ENCODE data around the gene PPP2R5B.

The PPP2R5B gene

DNA sequence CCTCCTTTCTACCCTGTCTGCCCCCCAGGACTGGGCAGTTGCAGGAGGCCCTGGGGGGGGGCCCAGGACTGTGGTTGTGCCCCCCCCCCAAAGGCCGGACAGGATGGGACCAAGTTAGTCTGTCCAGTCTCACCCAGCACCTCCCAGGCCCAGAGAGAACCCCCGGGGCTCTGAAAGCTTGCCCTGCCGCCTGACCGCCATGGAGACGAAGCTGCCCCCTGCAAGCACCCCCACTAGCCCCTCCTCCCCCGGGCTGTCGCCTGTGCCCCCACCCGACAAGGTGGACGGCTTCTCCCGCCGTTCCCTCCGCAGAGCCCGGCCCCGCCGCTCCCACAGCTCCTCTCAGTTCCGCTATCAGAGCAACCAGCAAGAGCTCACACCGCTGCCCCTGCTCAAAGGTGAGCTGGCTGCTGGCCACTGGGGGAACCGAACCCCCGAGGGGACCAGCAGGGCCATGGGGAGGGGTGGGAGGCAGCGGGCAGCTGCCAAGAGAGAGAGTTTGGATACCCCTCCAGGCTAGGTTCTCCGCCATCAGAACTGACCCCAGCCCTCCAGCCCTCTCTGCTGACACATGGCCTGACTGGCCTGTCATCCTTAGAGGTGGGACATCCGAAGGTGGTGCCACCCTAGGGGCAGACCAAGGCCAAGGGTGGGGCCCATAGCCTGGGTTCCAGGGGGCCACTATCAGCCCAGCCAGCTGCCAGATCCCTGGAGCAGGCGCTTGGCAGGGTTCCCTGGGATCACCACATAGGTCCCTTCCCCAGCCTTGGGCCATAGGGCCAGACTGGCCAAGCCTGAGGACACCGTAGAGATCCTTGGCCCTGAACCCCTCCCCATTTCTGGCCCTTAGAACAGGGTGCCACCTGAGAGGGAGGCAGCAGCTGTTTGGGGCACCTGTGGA is 1.3 kb downstream of the PPP2R5B start:
- no peak for FAIRE-seq
- DNase-seq (ENCODE audit: extremely low spot score, insufficient read length, low read depth) = no peak

DNA sequence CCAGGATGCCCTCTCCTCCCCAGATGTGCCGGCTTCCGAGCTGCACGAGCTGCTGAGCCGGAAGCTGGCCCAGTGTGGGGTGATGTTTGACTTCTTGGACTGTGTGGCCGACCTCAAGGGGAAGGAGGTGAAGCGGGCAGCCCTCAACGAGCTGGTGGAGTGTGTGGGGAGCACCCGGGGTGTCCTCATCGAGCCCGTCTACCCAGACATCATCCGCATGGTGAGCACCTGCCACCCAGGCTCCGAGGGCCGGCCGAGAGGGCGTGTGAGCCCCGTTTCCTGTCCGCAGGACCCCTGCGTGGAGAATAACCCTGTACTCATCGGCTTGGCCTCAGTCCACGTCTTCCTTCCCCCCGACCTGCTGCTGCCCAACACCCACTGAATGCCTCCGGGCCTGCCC is 2.2 kb downstream of the PPP2R5B start:
- FAIRE-seq (no peak), DNase-seq (ENCODE audit: extremely low spot score, insufficient read length, low read depth) (no peak)

DNA sequence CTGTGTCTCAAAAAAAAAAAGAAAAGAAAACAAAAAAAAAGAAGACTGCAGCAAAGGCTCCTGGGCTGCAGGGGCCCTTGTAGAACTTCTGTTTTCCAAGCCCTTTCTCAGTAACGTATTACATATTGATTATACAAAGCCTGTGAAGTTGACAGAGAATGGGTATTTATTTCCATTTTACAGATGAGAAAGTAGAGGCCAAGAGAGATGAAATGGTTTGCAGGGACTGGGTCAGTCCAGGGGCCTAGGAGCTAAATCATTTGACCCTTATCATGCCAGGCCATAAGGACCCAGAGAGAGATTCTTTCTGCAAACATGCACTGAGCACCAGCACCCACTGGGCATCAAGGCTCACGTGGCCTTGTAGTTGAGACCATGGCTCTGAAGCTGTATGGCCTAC is 4.5 kb downstream of the PPP2R5B start:
- DNase-seq (ENCODE audit: extremely low spot score, insufficient read length, low read depth) = no peak
- FAIRE-seq = no peak

DNA sequence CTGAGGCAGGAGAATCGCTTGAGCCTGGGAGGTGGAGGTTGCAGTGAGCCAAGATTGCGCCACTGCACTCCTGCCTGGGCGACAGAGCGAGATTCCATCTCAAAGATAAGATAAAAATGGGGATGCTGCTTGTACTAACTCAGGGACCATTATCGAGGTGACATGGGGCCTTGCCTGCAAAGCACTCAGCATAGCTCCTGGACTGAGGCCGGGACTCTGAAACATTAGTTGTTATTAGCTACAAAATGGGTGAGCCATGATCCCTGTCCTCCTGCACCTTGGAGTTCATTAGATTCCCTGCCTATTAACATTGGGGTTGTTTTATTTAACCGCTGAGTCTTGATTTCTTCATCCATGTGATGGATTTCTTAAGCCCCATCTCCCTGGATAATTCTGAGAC is 5.1 kb downstream of the PPP2R5B start:
- FAIRE-seq (no peak), DNase-seq (ENCODE audit: extremely low spot score, insufficient read length, low read depth) (no peak)

DNA sequence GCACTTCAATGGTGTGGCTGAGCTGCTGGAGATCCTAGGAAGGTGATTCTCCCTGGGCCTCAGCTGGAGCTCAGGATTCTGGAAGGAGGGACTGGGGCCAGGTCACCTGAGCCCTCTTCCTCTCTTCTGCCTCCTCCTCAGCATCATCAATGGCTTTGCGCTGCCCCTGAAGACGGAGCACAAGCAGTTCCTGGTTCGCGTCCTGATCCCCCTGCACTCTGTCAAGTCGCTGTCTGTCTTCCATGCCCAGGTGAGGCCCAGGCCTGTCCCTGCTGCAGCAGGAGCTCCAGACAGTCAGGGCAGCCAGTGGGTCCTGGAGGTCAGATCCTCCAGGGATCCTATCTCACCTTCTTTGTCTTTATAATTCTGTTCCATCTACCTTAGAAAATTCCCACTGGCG is 5.9 kb downstream of the PPP2R5B start:
- FAIRE-seq (no peak), DNase-seq (ENCODE audit: extremely low spot score, insufficient read length, low read depth) (no peak)

DNA sequence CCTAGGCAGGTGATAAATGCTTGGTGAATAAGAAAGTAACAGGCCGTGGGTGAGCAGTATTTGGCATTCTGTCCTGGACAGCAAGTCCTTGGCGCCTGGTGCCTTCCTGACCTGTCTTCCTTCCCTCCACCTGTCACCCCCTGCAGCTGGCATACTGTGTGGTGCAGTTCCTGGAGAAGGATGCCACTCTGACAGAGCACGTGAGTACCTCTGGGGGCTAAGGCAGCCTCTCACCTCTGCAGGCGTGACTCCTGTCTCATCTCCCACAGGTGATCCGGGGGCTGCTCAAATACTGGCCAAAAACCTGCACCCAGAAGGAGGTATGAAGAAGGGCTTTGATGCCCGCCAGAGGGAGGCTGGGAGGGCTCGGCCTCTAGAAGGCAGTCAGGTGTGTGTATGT is 6.8 kb downstream of the PPP2R5B start:
- no peak for FAIRE-seq

DNA sequence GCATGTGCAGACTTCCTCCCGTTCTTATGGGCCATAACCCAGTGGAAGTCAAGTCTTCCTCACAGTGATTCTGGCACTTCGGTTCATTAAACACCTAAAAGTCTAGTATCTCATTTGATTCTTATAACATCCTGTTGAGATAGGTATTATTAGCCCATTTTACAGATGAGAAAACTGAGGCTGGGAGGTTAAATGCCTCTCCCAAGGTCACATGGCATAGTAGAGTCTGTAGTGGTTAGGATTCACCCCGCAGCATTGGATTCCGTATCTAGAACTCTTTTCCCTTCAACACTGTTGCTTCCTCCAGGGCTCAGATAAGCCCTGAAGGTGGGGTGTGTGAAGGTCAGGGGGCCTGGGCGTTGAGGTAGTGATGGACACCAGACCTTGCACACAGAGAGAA is 7.8 kb downstream of the PPP2R5B start:
- no peak for DNase-seq (ENCODE audit: extremely low spot score, insufficient read length, low read depth)
- no peak for FAIRE-seq

More for the DNA sequence above, 6.8 kb downstream of the PPP2R5B start:
- no peak for DNase-seq (ENCODE audit: extremely low spot score, insufficient read length, low read depth)

DNA sequence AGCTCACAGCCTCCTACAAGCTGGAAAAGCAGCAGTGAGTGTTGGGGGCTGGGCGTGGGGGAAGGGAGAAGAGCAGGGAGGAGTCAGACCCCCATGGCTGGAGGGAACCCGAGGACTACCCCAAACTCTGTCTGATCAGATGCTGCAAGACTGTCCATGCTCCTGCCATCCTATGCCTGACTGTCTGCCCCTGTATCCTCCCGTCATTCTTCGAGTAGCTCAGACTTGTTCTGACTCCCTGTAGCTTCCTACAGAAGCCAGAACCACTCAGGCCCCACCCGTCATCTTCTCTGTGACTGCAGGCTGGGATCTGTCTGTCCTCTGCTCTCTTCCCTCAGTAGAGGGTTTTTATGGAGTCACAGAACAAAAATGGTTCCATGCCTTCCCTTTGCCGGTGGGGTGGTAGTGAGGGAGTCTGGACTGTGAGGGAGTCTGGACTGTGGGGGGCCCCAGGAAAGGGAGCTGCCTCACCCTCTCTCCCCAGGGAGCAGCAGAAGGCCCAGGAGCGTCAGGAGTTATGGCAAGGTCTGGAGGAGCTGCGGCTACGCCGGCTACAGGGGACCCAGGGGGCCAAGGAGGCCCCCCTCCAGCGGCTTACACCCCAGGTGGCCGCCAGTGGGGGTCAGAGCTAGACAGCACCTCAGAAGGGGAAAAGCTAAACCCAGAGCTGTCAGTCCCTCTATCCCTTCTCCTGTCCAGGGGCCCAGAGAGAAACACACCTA is 8.9 kb downstream of the PPP2R5B start:
- FAIRE-seq (no peak), DNase-seq (ENCODE audit: extremely low spot score, insufficient read length, low read depth) (no peak)

DNA sequence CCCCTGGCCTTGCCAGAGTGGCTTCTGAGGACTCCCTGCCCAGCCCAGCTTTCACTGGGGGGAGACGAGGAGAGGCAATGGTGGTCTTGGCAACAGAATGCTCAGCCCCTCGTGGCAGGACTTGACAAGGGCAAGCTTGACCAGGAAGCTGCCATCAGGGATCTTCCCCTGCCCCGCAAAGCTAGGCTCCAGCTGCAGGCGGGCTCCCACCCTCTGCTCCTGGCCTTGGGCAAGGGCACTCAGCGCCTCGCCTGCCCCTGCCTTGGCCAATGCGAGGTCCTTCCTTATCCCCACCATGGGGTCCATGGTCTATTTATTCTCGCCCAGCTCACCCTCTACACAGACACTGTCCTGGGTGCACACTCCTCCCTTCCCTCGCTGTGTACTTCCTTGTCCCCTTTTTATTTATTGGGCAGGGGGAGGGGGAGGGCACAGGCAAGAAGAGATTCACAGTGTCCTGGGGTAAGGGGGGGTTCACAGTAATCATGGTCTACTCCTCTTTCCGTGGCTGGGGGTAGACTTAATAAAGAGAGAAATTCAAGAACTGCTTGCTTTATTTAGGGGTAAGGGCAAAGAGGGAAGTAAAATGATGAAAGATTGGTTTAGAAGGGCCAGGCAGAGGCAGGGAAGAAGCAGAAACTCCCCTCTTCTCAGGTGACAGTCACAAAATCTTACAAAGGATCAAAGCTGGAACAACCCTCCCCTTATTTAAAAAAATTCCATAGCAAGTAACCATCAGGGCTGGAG is 9.6 kb downstream of the PPP2R5B start:
- FAIRE-seq (no peak), DNase-seq (ENCODE audit: extremely low spot score, insufficient read length, low read depth) (no peak)

DNA sequence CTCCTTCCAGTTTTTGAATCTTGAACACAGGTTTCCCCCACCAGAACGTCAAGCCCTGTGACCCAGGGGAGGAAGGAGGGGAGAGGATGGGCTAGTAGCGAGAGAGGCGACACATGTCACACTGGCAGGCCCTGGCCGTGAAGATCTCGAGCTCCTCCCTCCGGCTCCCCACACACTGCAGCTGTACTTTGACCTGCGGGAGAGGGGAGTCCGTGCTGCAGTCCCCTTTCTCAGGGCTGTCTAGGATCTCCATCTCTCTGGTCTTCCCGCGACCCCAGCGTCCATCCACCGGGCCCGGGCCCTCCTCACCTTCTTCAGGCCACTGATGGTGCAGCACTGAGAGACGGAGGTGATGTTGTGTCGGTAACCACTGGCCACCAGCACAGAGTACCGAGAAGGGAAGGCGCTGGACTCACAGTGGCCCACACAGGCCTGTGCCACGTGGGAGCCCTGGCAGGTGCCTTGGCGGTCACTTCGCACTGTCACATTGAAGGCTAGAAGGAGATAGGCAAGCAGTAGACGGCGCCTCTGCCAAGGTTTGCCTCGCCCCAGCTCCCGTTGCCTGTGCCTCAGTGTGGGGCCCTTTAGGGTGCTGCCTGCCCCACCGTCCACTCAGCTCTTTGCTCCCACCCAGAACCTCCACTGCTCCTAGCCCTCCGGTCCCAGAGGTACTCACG is 10.3 kb downstream of the PPP2R5B start:
- FAIRE-seq = no peak
- no peak for DNase-seq (ENCODE audit: extremely low spot score, insufficient read length, low read depth)

DNA sequence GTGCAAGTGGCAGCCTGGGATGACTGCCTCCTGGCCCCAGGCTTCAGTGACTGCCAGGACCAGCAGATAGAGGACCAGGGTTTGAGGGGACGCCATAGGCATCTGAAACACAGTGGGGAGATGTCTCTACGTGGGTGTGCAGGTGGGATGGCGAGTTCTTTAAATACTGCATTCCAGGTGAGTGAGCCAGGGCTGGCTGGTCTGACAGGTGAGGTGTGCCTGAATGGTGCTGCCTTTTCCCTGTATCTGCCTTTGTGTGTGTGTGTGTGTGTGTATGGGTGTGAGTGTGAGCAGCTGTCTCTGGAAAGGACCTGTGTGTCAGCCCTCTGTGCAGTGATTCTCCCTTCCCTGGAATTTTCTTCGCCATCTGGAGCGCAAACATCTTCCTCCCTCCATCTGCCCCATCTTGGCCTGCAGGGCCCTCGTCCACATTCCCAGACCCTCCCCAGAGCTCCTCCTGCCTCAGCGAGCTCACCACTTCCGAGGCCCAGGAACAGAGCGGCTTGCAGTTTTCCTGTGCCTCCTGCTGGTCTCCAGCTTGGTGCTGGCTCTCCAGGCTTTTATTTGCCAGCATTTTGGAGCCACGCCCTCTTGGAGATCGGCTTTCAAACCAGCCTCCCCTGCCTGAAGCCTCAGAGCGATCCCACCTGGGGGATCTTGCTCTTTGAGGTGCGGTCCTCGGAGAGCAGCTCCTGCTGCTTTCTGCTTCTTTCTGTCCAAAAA is 11.0 kb downstream of the PPP2R5B start, which contains the start of gene GPHA2:
TSS of gene GPHA2 (minus strand) at position 535 of the 723 bp plus-strand sequence. CDS start at position 102, 433 bp downstream.
- DNase-seq (ENCODE audit: extremely low spot score, insufficient read length, low read depth) (no peak), FAIRE-seq (no peak)

DNA sequence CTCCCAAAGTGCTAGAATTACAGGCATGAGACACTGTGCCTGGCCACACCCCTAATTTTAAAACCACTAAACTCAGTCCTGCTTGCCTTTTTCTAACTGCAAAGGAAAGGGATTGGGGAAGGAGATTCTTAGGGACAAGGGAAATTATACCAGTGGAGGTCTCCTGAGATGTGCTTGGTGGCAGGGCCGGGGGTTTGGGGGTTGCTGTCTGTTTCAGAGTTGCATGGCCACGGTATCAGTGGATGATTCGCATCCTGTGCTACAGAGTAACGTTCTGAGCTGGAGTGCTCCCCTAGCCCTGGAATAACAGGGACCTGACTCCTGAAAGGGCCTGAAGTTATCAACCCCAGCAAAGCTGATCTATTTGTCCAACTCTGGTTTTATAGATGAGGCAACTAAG is 12.1 kb downstream of the PPP2R5B start:
- FAIRE-seq (no peak), DNase-seq (ENCODE audit: extremely low spot score, insufficient read length, low read depth) (no peak)

DNA sequence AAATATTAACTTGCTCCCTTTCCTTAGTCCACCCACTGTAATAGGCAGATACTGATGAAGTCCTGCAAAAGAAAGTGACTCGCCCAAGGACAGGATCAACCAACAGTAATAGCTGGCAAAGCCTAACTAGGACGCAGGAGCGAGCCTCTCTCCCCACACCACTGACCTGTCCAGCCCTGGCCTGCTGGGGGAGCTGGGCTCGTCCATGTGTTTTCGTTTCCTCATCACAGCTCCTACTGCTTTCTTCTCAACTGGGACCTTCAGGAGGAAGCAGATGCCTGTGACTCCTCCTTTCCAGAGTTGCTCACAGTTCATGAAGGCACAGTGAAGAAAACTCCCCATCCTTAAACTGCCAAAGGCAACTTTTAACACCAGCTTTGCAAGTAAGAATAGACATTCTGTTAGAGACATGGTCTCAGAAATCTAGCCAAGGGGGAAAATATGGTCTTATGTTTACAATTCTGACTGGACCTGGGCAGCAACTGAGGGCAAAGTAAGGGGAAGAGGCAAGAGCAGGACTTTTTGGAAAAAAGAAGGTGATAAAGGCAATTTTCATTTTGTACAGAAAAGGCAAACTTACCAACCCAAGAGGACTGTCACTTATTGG is 22.8 kb downstream of the PPP2R5B start:
- FAIRE-seq = no peak
- no peak for DNase-seq (ENCODE audit: extremely low spot score, insufficient read length, low read depth)

DNA sequence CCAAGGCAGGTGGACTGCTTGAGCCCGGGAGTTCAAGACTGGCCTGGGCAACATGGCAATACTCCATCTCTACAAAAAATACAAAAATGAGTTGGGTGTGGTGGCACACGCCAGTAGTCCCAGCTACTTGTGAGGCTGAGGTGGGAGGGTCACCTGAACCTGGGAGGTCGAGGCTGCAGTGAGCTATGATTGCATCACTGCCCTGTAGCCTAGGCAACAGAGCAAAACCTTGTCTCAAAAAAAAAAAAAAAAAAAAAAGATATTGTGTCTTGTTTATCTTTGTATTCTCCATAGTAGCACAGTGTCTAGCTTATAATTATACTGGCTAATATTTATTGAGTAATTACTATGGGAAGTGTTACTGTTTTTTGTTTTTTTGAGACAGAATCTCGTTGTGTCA is 27.0 kb downstream of the PPP2R5B start:
- FAIRE-seq (no peak), DNase-seq (ENCODE audit: extremely low spot score, insufficient read length, low read depth) (no peak)

DNA sequence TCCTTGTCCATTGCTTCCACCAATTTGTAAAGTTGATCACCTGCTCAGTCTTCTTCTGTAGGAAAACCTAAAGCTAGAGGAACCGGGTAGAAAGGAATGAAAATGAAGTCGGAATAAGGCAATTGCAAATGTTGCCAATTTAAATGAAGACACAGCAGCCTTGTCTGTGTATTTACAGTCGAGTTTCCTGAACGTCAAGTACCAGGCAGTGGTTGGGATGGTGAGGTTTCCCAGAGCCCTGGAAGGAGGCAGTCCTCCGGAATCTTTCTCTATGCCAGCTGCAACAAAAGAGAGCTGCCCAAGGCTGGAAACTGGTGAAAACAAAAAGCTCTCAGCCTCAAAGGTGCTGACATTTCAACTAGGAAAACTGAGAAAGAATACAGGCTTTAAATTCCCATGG is 29.7 kb downstream of the PPP2R5B start:
- FAIRE-seq (no peak), DNase-seq (ENCODE audit: extremely low spot score, insufficient read length, low read depth) (no peak)

DNA sequence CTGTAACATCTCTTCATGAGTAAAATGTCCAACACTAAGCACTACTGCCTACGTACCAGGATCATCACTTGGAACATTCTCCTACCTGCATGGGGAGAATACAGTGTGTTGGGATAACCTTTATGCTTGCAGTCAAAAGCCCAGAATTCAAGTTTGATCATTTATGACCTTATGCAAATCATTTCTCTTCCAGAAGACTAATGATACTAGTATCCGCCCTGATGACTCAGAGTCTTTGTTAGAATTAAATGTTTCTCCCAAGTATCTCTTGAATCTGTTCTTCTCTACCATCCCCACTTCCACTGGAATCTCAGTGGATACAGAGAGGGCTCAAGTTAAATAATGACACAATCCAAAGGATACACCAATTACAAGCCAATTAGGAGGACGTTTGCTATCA is 35.0 kb downstream of the PPP2R5B start:
- FAIRE-seq (no peak), DNase-seq (ENCODE audit: extremely low spot score, insufficient read length, low read depth) (no peak)

DNA sequence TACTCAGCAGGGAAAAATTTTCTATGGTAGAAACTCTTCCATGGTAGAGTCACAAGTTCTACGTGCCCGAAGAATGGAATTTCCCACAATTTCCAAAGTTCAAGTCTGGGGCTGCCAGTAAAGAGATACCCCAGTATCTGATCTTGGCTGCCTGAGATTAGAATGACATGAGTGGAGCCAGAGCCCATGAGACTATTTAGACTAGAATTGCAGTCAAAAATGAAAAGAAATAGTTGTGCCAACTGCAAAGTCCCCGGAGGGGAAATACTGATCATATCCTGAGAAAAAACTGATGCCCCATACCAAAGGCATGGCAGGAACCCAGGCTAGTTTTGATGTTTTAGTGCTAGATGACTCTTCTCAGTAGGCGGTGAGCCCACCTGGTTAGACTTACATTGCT is 36.2 kb downstream of the PPP2R5B start:
- DNase-seq (ENCODE audit: extremely low spot score, insufficient read length, low read depth) = no peak
- FAIRE-seq = no peak

DNA sequence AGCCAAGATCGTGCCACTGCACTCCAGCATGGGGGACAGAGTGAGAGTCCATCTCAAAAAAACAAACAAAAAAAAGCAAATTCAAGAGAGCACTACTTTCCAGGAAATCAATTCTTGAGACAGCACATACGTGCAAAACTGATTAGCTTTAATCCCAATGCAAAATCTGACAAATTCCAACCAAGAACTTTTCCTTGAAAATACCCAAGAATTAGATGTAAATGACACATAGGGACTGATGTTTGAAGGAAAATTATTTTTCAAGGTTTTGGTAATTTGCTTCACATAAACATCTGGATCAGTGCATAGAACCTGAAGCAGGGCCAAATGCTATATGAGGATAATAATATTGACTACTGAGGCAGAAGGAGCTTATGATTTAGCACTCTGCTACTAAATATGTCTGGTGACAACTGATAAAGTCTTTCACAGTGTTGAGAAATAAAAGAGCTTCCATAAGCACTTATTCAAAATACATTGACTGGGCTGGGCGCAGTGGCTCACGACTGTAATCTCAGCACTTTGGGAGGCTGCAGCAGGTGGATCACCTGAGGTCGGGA is 38.7 kb downstream of the PPP2R5B start:
- DNase-seq (ENCODE audit: extremely low spot score, insufficient read length, low read depth) (no peak), FAIRE-seq (no peak)

DNA sequence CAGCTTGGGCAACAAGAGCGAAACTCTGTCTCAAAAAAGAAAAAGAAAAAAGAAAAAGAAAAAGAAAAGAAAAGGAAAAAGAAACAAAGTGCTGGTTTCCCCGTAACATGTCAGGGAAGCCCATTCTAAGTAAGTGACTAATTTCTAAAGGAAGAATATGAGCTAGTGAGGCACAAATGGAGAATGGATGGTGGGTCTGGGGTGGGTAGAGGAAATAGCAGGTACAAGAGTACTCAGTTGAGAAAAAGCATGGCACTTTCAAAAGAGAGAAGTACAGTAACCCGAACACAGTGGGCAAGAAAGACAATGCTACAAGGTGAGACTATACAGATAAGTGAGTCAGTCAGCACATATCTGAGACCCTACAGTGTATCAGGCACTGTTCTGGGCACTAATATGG is 42.9 kb downstream of the PPP2R5B start:
- FAIRE-seq = no peak
- DNase-seq (ENCODE audit: extremely low spot score, insufficient read length, low read depth) = no peak
